Testis (tissue), 2 donors: ENCODE data around the gene CCDC149.

Experiments
- CTCF ChIP-seq, 3 experiments: fragments of 450-650 bp in 2 of 3; fragments of 200-600 bp in 1 of 3; sonication (generic) in 1 of 3; IDR thresholded peaks; one replicate each; pipeline ENCODE4 v1.5.1; 2016 to 2019; ENCODE audit warnings: antibody characterized with exemption in 3 of 3, mild to moderate bottlenecking in 2 of 3, moderate library complexity in 1 of 3
- POLR2A ChIP-seq: fragments of 450-650 bp; IDR thresholded peaks from one replicate; pipeline ENCODE4 v1.6.1; 2017; ENCODE audit warnings: antibody characterized with exemption, mild to moderate bottlenecking, moderate library complexity

- TF ChIP-seq CTCF (IDR thresholded peaks at IDR 0.05): no peak
- no peak for TF ChIP-seq POLR2A
These were observed 63.5 kb downstream of the CCDC149 start for GRCh38 chr4:24849351-24849750.
